AG04449 (cell line): ENCODE data around the gene SF3A1.

Source experiments
- CTCF ChIA-PET: fragments of 350-600 bp; formaldehyde crosslinking; extraction: SDS; loops from one replicate; lab custom pipeline; 2021; ENCODE audit warnings: antibody characterized with exemption; lab: Yijun Ruan, JAX
- POLR2A ChIA-PET: fragments of 400-600, 350-600 bp; formaldehyde crosslinking; extraction: SDS; loops from one replicate; lab custom pipeline; 2020; ENCODE audit warnings: antibody characterized with exemption, inconsistent platforms; lab: Yijun Ruan, JAX
- DNase-seq: peaks from one replicate; pipeline ENCODE4 v3.0.0-alpha.2; 2010; ENCODE audit warnings: low read depth, low spot score
- H3K4me3 ChIP-seq: 2 replicates; pipeline ENCODE4 v1.5.1; 2011; ENCODE audit warnings: low read depth, mild to moderate bottlenecking, control low read depth, low read length
- TF ChIP-seq, protein P1 (sequence below): IDR thresholded peaks from one replicate; pipeline ENCODE4 v1.5.1; 2011; ENCODE audit warnings: mild to moderate bottlenecking, moderate library complexity, low read length, control low read depth, inconsistent platforms; ENCODE audit not compliant: insufficient read depth; ENCODE audit errors: missing control alignments

SF3A1 gene

DNA sequence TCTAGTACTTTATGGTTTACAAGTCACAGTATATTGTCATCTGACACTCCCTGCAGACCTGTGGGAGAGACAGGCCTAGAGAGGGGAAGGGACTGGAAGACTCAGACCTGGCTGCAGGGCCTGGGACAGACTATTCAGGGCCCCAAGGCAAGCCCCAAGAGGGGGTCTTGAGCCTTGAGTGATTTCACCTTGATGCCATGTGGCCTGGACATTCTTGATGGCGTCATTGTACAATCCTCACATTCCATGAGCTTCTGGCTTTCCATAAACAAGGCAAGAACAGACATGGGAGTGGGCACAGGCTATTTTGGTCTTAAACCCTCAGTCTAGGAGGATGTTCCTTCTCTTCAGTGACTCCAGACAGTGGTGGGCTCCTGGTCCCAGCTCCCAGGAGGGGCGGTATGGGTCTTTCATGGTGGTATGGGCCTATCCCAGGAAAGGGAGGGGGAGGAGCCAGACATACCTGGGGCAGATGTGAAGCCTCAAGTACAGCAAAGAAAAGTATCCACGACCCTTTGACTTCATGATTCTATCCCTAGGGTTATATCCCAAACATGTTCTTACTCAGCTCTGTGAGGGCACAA lies 28.1 kb downstream of the SF3A1 start:
- H3K4me3 ChIP-seq: no peak overlapping the region
- DNase-seq: no peak
- ChIA-PET POLR2A (interaction anchor here (1.1 kb wide), 1 partner anchor 39 kb away, joined by 3 read pairs; the partner anchor contains the start of gene CASTOR1), CTCF (interaction anchor here (1.1 to 5.5 kb wide), 7 partner anchors 11 to 221 kb away, joined by 3 to 50 read pairs (median 5); partner anchors contain the start of gene CASTOR1)
- TF ChIP-seq, protein P1, sequence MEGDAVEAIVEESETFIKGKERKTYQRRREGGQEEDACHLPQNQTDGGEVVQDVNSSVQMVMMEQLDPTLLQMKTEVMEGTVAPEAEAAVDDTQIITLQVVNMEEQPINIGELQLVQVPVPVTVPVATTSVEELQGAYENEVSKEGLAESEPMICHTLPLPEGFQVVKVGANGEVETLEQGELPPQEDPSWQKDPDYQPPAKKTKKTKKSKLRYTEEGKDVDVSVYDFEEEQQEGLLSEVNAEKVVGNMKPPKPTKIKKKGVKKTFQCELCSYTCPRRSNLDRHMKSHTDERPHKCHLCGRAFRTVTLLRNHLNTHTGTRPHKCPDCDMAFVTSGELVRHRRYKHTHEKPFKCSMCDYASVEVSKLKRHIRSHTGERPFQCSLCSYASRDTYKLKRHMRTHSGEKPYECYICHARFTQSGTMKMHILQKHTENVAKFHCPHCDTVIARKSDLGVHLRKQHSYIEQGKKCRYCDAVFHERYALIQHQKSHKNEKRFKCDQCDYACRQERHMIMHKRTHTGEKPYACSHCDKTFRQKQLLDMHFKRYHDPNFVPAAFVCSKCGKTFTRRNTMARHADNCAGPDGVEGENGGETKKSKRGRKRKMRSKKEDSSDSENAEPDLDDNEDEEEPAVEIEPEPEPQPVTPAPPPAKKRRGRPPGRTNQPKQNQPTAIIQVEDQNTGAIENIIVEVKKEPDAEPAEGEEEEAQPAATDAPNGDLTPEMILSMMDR: no peak

DNA sequence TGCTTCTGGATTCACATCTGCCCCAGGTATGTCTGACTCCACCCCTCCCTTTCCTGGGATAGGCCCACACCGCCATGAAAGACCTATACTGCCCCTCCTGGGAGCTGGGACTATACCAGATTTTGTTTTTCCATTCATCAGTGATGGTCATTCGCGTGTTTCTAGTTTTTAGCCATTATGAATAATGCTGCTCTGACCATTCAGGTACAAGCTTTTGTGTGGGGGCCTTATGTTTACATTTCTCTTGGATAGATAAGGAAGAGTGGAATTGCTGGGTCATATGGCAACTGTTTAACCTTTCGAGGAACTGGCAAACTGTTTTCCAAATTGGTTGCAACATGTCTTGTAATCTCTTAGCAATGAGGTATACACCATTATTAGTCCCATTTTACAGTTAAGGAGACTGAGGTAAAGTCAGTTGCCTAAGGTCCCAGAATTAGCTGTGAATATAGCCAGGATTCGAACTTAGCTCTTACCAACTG lies 28.8 kb downstream of the SF3A1 start:
- no peak overlapping the region for H3K4me3 ChIP-seq
- POLR2A ChIA-PET: no interaction called here
- CTCF ChIA-PET: interaction anchor here (0.7 to 5.5 kb wide), 7 partner anchors 12 to 220 kb away, joined by 3 to 50 read pairs (median 5); partner anchors contain the start of genes CASTOR1 and RNF215
- no peak for DNase-seq
- TF ChIP-seq, protein P1: no peak

DNA sequence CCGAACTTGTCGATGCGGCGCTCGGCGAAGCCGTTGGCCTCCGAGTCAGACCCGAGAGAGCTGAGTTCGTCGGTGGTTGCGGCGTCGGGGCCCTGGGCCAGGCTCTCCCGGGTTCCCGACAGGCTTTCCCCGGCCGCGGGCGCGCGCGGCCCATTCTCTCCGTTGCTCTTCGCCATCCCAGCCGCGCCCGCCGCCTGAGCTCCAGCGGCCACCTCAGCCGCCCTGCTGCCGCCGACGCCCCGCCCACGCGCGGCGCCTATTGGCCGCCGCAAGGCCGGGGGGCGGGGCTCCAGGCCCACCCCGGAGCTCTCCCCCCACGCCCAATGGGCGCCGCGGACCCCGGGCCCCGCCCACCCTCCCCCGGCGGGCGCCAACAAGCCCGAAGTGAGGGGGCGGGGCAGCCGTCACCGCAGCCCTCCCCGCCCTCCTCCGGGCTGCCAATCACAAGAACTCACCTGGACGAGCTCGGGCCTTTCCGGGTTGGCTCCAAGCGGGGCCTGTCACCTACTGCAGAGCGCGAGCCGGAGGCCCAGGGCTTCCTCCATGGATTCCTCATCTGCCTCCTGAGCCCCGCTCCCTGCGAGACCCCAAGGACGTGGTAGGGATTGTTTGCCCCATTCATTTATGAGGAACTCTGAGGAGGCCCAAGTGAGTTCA lies 29.9 kb downstream of the SF3A1 start, which contains the start of gene TBC1D10A:
TBC1D10A (minus strand) TSS at position 236 of the 657 bp plus-strand sequence; CDS start at position 176, 60 bp downstream.
- DNase-seq: no peak
- TF ChIP-seq, protein P1: no peak
- H3K4me3 ChIP-seq: peak within 1 kb of the TSS; percentile 87
- ChIA-PET CTCF (interaction anchor here (0.7 to 5.5 kb wide), 3 partner anchors 39 to 219 kb away, joined by 3 to 50 read pairs (median 4); partner anchors contain the start of gene CASTOR1), POLR2A (interaction anchor here (0.8 to 2.0 kb wide), 10 partner anchors 9 to 46 kb away, joined by 3 to 11 read pairs (median 3); partner anchors contain the start of genes CASTOR1, CCDC157 and SF3A1)

DNA sequence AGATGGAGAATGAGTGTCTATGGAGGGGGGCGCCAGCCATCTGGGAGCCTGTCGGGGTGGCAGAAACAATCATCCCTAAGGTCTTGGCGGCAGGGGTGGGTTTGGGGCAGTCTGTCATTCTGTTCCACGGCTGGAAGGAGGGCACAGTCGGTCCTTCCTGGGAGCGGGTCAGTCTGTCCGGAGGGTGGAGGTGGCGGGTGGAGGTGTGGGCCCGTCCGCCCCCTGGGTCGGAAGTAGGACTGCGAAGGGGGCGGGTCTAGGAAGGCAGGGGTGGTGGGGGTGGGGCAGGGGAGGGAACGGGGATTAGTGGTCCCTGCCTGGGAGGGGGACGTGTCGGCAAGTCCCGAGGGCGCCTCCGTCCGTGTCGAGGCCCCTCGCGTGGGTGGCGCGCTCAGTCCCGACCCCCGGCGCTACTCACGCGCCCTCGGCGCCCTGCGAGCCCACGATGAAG lies 30.4 kb downstream of the SF3A1 start:
- H3K4me3 ChIP-seq: peak overlapping the region; percentile 87
- no peak for DNase-seq
- POLR2A ChIA-PET: interaction anchor here (0.8 to 2.0 kb wide), 9 partner anchors 8 to 45 kb away, joined by 3 to 11 read pairs (median 3); partner anchors contain the start of genes CASTOR1, CCDC157 and SF3A1
- TF ChIP-seq, protein P1: no peak
- CTCF ChIA-PET: interaction anchor here (0.7 to 5.5 kb wide), 6 partner anchors 39 to 308 kb away, joined by 3 to 50 read pairs (median 7); partner anchors contain the start of genes CASTOR1 and RNF215

DNA sequence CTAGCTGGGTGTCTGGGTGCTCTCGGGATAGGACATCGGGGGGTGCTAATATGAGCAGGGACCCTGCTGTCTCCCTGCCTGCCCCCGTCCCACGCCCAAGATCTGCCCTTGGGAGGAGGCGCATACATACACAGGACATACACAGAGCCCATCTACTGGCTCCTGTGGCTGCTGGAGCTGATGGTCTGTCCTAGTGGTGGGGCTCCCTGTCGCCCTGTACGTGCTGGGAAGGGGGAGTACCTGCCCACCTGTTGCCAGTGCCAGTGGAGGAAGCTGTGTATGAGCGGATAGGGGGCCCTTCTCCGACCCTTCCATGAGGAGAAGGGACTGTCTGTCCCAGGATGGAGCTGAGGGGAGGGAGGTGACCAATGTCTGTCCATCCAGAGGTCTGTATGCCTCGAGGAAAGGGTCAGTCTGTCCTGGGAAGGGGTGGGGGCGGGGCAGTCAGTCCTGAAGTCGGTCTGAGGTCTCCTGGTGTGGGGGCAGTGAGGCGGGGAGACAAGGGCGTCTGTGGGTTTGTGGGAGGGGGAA lies 30.9 kb downstream of the SF3A1 start:
- CTCF ChIA-PET: interaction anchor here (0.9 to 5.5 kb wide), 5 partner anchors 38 to 309 kb away, joined by 3 to 50 read pairs (median 10); partner anchors contain the start of genes CASTOR1 and RNF215
- no peak for DNase-seq
- TF ChIP-seq, protein P1: no peak
- peak overlapping the region; percentile 87 for H3K4me3 ChIP-seq
- POLR2A ChIA-PET: interaction anchor here (1.7 to 2.0 kb wide), 2 partner anchors 16 to 31 kb away, joined by 7 to 8 read pairs; partner anchors contain the start of genes CCDC157 and SF3A1
